HepG2 (cell line): ENCODE results near the gene CCDC17. TPM values are rescaled to one million over a fixed set of nuclear protein-coding genes. Genes with fewer than 3 reads are reported as not detected.

ENCODE experiments used
- BHLHE40 ChIP-seq: IDR thresholded peaks from 2 replicates; pipeline ENCODE4 v1.6.1; 2011; ENCODE audit warnings: low read length, improper control_type of control experiment
- CBX2 ChIP-seq, 2 experiments: fragments of 200-600 bp in 1 of 2; sonication (generic); formaldehyde crosslinking in 1 of 2; IDR thresholded peaks; 2 replicates each; pipeline versions ENCODE4 v1.7.0 to v1.8.1; 2018 to 2022; ENCODE audit warnings: low read depth in 2 of 2, low read length in 1 of 2, mild to moderate bottlenecking in 1 of 2, missing genetic modification reagents in 1 of 2
- GLI4 ChIP-seq: sonication (generic); formaldehyde crosslinking; IDR thresholded peaks from 2 replicates; pipeline ENCODE4 v1.5.1; 2020; ENCODE audit warnings: missing genetic modification reagents, mild to moderate bottlenecking, moderate library complexity, borderline replicate concordance
- GZF1 ChIP-seq: sonication (generic); formaldehyde crosslinking; IDR thresholded peaks from 2 replicates; pipeline ENCODE4 v1.5.1; 2020; ENCODE audit warnings: mild to moderate bottlenecking, missing genetic modification reagents
- HIVEP1 ChIP-seq: sonication (generic); formaldehyde crosslinking; IDR thresholded peaks from 2 replicates; pipeline ENCODE4 v1.4.0; 2020; ENCODE audit warnings: mild to moderate bottlenecking, missing genetic modification reagents
- KLF11 ChIP-seq: IDR thresholded peaks from 2 replicates; pipeline ENCODE4 v1.6.1; 2016; ENCODE audit warnings: missing compliant biosample characterization
- PAF1 ChIP-seq: IDR thresholded peaks from 2 replicates; pipeline ENCODE4 v1.6.1; 2016; ENCODE audit warnings: missing genetic modification reagents, missing compliant biosample characterization
- ZNF180 ChIP-seq: sonication (generic); formaldehyde crosslinking; IDR thresholded peaks from 2 replicates; pipeline ENCODE4 v1.4.0; 2020; ENCODE audit warnings: low read depth, missing genetic modification reagents, borderline replicate concordance
- ZNF329 ChIP-seq: sonication (generic); formaldehyde crosslinking; IDR thresholded peaks from 2 replicates; pipeline ENCODE4 v1.9.0; 2021; ENCODE audit warnings: low read depth, mild to moderate bottlenecking, missing genetic modification reagents
- ZSCAN22 ChIP-seq: sonication (generic); formaldehyde crosslinking; IDR thresholded peaks from 2 replicates; pipeline ENCODE4 v1.4.0; 2020; ENCODE audit warnings: mild to moderate bottlenecking, missing genetic modification reagents
- polyA plus RNA-seq, 8 experiments: library from polyadenylated mRNA; depleted of rRNA in 3 of 8; stranded (reverse) in 7 of 8; unstranded in 1 of 8; fragments of >200 nt; fragmentation: Illumina TruSeq in 4 of 8; extraction: Trizol in 4 of 8; gene quantifications; 2 replicates each; pipeline versions ENCODE4 v1.2.1 to v1.2.3, GENCODE V29; 2011 to 2016; ENCODE audit warnings: low read depth in 4 of 8, missing spikeins in 1 of 8, mixed read lengths in 1 of 8; ENCODE audit not compliant: insufficient read depth in 1 of 8
- total RNA-seq, 5 experiments: library from RNA; depleted of rRNA; stranded (reverse); fragments of >200 nt; fragmentation: Illumina TruSeq; extraction: Trizol; gene quantifications; 2 replicates each; pipeline ENCODE4 v1.2.3, GENCODE V29; 2016; ENCODE audit warnings: low read depth in 1 of 5
- TF ChIP-seq, protein P1 (sequence below): sonication (generic); formaldehyde crosslinking; IDR thresholded peaks from 2 replicates; pipeline ENCODE4 v1.4.0; 2020; ENCODE audit warnings: missing genetic modification reagents, borderline replicate concordance
- TF ChIP-seq, protein P2 (sequence below): sonication (generic); formaldehyde crosslinking; IDR thresholded peaks from 2 replicates; pipeline ENCODE4 v1.5.0; 2020; ENCODE audit warnings: missing genetic modification reagents
- TF ChIP-seq, protein P3 (sequence below): sonication (generic); formaldehyde crosslinking; IDR thresholded peaks from 2 replicates; pipeline ENCODE4 v1.5.0; 2020; ENCODE audit warnings: missing genetic modification reagents, mild to moderate bottlenecking, borderline replicate concordance
- TF ChIP-seq, protein P4 (sequence below): sonication (generic); formaldehyde crosslinking; IDR thresholded peaks from 2 replicates; pipeline ENCODE4 v1.4.0; 2020; ENCODE audit warnings: mild to moderate bottlenecking, missing genetic modification reagents
- TF ChIP-seq, protein P5 (sequence below): sonication (generic); formaldehyde crosslinking; IDR thresholded peaks from 2 replicates; pipeline ENCODE4 v1.5.1; 2020; ENCODE audit warnings: missing genetic modification reagents, mild to moderate bottlenecking, borderline replicate concordance
- TF ChIP-seq, protein P6 (sequence below): IDR thresholded peaks from 2 replicates; pipeline ENCODE4 v1.6.1; 2016; ENCODE audit warnings: low read depth

CCDC17 gene
- total and polyA plus RNA-seq, 2 of the 13 experiments (the other 11 are each of a cell fraction or from before 2014, with no cell fraction given) = 1.5 to 3.3 TPM

DNA sequence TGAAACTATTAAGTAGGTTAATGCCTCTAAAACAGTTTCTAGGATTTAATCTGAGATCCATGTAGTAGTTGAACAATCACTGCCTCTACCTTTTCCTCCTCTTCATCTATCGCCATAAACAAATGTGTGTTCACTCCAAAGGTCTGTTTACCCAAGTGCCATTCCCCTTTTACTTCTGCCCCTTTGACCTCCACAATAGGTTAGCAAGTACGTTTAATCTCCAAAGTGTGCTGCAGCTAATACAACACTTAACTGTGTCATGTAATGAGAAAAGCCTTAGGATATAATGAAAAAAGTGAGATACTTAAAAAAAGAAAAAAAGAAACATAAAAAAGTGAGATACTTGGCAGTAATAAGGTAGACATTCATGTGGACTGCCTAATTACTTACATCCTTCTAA, 34.3 kb upstream of the CCDC17 start (continued):
- TF ChIP-seq, protein P1, sequence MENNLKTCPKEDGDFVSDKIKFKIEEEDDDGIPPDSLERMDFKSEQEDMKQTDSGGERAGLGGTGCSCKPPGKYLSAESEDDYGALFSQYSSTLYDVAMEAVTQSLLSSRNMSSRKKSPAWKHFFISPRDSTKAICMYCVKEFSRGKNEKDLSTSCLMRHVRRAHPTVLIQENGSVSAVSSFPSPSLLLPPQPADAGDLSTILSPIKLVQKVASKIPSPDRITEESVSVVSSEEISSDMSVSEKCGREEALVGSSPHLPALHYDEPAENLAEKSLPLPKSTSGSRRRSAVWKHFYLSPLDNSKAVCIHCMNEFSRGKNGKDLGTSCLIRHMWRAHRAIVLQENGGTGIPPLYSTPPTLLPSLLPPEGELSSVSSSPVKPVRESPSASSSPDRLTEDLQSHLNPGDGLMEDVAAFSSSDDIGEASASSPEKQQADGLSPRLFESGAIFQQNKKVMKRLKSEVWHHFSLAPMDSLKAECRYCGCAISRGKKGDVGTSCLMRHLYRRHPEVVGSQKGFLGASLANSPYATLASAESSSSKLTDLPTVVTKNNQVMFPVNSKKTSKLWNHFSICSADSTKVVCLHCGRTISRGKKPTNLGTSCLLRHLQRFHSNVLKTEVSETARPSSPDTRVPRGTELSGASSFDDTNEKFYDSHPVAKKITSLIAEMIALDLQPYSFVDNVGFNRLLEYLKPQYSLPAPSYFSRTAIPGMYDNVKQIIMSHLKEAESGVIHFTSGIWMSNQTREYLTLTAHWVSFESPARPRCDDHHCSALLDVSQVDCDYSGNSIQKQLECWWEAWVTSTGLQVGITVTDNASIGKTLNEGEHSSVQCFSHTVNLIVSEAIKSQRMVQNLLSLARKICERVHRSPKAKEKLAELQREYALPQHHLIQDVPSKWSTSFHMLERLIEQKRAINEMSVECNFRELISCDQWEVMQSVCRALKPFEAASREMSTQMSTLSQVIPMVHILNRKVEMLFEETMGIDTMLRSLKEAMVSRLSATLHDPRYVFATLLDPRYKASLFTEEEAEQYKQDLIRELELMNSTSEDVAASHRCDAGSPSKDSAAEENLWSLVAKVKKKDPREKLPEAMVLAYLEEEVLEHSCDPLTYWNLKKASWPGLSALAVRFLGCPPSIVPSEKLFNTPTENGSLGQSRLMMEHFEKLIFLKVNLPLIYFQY (CRISPR knock-in tag) = no peak
- TF ChIP-seq PAF1 (CRISPR knock-in tag) (no peak), KLF11 (no peak), BHLHE40 (peak; percentile 51; the same call in 1 of the 2 replicates), CBX2 (IDR thresholded peaks at IDR 0.05; ENCODE audit: low read depth, low read length) (no peak), CBX2 (CRISPR knock-in tag; IDR thresholded peaks at IDR 0.05; ENCODE audit: low read depth) (no peak), ZNF329 (CRISPR knock-in tag) (no peak), GLI4 (CRISPR knock-in tag) (no peak), ZNF180 (CRISPR knock-in tag) (no peak), GZF1 (CRISPR knock-in tag) (no peak), ZSCAN22 (CRISPR knock-in tag) (no peak), HIVEP1 (CRISPR knock-in tag) (no peak)
- TF ChIP-seq, protein P2, sequence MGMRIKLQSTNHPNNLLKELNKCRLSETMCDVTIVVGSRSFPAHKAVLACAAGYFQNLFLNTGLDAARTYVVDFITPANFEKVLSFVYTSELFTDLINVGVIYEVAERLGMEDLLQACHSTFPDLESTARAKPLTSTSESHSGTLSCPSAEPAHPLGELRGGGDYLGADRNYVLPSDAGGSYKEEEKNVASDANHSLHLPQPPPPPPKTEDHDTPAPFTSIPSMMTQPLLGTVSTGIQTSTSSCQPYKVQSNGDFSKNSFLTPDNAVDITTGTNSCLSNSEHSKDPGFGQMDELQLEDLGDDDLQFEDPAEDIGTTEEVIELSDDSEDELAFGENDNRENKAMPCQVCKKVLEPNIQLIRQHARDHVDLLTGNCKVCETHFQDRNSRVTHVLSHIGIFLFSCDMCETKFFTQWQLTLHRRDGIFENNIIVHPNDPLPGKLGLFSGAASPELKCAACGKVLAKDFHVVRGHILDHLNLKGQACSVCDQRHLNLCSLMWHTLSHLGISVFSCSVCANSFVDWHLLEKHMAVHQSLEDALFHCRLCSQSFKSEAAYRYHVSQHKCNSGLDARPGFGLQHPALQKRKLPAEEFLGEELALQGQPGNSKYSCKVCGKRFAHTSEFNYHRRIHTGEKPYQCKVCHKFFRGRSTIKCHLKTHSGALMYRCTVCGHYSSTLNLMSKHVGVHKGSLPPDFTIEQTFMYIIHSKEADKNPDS (CRISPR knock-in tag) = no peak
- TF ChIP-seq, protein P3, sequence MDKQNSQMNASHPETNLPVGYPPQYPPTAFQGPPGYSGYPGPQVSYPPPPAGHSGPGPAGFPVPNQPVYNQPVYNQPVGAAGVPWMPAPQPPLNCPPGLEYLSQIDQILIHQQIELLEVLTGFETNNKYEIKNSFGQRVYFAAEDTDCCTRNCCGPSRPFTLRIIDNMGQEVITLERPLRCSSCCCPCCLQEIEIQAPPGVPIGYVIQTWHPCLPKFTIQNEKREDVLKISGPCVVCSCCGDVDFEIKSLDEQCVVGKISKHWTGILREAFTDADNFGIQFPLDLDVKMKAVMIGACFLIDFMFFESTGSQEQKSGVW (CRISPR knock-in tag) = no peak
- TF ChIP-seq, protein P4, sequence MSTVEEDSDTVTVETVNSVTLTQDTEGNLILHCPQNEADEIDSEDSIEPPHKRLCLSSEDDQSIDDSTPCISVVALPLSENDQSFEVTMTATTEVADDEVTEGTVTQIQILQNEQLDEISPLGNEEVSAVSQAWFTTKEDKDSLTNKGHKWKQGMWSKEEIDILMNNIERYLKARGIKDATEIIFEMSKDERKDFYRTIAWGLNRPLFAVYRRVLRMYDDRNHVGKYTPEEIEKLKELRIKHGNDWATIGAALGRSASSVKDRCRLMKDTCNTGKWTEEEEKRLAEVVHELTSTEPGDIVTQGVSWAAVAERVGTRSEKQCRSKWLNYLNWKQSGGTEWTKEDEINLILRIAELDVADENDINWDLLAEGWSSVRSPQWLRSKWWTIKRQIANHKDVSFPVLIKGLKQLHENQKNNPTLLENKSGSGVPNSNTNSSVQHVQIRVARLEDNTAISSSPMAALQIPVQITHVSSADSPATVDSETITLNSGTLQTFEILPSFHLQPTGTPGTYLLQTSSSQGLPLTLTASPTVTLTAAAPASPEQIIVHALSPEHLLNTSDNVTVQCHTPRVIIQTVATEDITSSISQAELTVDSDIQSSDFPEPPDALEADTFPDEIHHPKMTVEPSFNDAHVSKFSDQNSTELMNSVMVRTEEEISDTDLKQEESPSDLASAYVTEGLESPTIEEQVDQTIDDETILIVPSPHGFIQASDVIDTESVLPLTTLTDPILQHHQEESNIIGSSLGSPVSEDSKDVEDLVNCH (CRISPR knock-in tag) = no peak
- TF ChIP-seq, protein P5, sequence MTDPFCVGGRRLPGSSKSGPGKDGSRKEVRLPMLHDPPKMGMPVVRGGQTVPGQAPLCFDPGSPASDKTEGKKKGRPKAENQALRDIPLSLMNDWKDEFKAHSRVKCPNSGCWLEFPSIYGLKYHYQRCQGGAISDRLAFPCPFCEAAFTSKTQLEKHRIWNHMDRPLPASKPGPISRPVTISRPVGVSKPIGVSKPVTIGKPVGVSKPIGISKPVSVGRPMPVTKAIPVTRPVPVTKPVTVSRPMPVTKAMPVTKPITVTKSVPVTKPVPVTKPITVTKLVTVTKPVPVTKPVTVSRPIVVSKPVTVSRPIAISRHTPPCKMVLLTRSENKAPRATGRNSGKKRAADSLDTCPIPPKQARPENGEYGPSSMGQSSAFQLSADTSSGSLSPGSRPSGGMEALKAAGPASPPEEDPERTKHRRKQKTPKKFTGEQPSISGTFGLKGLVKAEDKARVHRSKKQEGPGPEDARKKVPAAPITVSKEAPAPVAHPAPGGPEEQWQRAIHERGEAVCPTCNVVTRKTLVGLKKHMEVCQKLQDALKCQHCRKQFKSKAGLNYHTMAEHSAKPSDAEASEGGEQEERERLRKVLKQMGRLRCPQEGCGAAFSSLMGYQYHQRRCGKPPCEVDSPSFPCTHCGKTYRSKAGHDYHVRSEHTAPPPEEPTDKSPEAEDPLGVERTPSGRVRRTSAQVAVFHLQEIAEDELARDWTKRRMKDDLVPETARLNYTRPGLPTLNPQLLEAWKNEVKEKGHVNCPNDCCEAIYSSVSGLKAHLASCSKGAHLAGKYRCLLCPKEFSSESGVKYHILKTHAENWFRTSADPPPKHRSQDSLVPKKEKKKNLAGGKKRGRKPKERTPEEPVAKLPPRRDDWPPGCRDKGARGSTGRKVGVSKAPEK (CRISPR knock-in tag) = no peak
- TF ChIP-seq, protein P6, sequence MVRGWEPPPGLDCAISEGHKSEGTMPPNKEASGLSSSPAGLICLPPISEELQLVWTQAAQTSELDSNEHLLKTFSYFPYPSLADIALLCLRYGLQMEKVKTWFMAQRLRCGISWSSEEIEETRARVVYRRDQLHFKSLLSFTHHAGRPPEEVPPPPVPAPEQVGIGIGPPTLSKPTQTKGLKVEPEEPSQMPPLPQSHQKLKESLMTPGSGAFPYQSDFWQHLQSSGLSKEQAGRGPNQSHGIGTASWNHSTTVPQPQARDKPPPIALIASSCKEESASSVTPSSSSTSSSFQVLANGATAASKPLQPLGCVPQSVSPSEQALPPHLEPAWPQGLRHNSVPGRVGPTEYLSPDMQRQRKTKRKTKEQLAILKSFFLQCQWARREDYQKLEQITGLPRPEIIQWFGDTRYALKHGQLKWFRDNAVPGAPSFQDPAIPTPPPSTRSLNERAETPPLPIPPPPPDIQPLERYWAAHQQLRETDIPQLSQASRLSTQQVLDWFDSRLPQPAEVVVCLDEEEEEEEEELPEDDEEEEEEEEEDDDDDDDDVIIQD = peak; percentile 70
